Posterior vena cava (tissue), 2 donors: Measurements from ENCODE around the gene STUM. TPM values are rescaled to one million over a fixed set of nuclear protein-coding genes. Genes with fewer than 3 reads are reported as not detected.

ENCODE experiments used
- DNase-seq: peaks from one replicate; pipeline ENCODE4 v3.0.0-alpha.2; 2020; ENCODE audit warnings: low spot score
- intact Hi-C, 2 donors: fragments of 100-400 bp; cut with DNase I; formaldehyde crosslinking; loops; one replicate each; pipeline versions ENCODE4 v1.14.1 to v1.14.2; 2022 to 2023
- total RNA-seq, 2 donors: library from RNA; stranded (reverse); fragmentation: NEBNext Ultra II Directional; extraction: Animal tissue kit (Norgen Biotek cat#: 25700); gene quantifications; one replicate each; pipeline ENCODE4 v1.2.1, GENCODE V29; 2021
- donor health status: DM: yes; HTN: yes; CAD: no.
- donor health status: DM: yes; HTN: yes; CAD: no.

Gene STUM
- total RNA-seq, 2 donors from 2014 or later = 3.9 to 6.8 TPM

DNA sequence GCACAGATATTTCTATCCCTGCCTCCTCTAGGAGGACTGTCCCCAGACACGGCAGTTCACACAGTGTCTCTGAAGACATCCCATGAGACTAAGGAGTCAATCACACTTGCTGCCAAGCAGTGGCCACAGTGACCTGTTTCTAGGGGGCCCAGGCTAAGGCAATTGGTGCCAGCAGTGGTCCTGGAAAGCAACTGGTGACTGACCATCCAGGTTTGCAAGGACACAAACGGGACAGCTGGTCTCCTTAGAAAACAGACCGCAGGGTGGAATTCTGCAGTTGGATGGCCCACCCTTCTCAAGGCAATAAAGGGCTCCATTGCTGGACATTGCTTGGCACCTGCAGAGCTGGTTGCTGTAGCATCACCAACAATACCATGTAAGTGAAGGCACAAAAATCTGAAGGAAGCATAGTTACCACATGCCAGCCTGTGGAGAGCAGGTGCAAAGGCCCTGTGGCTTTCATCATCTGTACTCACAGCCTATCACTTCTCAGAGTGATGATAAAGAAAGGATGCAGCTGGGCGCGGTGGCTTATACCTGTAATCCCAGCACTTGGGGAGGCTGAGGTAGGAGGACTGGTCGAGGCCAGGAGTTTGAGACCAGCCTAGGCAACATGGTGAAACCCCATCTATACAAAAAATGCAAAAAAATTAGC lies 81.5 kb downstream of the STUM start:
- peak; percentile 43 for DNase-seq
- intact Hi-C loops = no loop called here

DNA sequence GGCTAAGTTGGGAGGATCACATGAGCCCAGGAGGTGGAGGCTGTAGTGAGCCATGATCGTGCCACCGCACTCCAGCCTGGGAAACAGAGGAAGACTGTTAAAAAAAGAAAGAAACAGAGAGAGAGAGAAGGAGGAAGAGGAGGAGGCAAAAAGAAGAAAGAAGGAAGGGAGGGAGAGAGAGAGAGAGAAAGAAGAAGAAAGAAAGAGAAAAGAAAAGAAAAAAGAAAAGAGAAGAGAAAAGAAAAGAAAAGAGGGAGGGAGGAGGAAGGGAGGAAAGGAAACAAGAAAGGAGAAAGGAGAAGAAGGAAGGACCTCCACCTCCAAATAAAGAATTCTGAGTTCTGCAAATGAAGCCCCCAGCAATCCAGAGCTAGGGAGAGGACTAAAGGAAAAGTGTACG lies 82.0 kb downstream of the STUM start:
- intact Hi-C loops = no loop called here
- no peak for DNase-seq

DNA sequence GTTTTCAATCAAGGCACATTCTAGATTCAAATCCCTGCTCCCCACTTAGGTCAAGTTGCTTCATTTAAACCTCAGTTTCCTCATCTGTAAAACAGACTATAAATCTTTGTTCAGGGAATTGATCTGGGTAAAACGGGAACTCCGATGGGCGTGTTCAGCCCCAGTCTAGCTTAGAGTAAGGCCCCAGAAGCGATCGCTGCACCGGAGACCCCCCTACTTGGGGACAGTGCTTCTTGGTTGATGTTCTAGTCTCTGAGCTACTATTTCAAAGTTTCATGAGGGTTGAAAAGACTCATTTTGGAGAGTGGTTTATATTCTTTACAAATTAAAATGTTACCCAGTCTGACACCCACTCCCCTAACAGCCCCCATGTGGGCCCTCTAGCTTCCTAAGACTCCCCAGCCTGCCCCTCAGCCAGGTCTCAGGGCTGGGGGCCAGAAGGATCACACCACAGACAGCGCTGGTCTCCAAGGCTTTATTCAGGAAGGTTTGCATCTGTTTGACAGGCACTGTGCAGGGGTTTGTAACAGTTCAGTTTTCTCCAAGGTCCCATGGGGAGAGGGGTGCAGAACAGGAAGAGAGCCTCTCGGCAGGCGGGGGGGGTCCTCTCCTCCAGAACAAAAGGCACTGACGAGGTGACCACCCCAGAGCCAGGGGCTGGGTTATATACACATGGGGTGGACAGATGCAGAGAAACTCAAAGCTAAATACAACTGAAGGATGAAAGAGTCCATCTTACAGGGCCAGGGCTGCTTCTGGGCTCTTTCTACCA lies 82.9 kb downstream of the STUM start:
- intact Hi-C loops = no loop called here
- peak; percentile 51 for DNase-seq

DNA sequence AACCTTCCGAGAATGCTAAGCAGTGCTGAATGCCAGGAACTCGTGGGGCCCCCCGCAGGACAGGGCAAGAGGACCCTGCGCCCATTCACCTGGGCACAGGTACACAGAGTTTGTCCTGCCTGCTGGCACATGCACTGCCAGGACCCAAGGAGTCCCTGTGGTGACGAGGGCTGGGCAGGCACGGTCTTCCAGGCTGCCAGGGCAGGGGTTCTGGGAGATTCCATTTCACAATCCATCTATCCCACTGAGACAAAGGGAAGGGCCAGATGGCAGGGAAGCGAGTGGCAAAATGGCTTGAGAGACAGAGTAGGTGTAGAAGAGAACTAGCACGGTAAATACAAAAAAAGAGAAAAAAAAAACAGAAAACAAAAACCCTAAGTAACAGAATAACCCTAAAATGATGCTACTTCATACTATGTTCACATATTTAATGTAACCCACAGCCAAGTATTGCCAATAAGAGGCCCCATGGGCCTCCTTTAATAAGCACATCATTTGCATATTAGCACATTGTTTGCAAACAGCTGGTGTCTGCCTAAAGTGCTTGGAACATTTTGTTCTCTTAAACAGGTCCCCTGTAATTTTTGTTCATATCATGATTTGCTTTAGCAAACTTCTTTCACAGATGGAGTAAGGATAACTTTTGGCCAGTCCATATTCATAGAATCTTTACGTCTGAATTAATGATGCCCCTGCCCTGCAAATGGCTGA lies 83.8 kb downstream of the STUM start:
- DNase-seq = peak; percentile 51
- intact Hi-C loops = no loop called here

DNA sequence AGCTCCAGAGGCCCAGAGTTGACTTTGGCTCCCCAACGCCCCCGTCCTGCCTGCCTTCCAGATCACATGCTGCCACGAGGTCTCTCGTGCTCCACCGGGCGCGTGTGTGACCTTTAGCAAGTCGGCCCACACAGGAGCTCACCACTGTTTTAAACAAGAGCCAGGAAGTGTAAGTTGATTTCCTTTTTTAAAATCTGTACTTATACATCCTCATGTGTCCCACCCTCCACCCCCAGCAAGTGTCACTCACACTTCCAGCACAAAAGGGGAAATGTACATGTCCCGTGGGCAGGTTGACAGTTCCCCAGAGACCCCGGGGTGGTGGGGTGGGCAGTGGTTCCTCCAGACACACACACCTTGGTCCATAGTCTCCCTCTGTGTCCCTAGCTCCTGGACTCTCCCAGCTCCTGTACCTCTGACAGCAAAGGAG lies 84.4 kb downstream of the STUM start:
- intact Hi-C loops = no loop called here
- peak; percentile 64 for DNase-seq

DNA sequence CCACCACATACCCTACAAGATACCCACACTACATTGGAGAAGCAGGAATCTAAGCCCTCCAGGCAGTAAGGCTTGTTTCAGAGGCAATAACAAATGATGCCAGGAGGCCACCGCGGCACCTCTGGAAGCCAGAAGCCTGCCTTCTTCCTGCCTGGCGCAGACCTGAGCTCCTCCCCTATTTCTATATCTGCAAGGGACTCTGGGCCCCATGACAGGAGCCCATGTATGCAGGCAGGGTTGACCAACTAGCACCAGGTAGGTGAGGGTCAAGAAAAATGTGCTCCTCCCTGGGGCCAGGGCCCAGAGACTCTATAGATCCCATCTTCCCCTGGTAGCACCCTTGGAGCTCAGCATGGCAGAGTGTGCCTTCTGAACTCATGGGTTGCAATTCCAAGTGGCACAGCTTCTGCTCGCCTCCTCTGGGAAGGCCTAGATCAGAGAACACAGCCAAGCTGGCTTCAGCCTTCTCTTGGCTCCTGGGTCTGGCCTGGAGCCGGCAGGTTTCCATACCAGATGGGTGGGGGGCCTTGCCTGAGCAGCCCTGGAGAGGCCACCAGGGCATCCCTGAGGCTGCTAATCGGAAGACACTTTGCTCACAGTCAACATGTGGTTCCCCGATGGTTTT lies 85.1 kb downstream of the STUM start:
- intact Hi-C loops = loop anchor here in 1 of 2 donors (2.0 kb wide), 1 partner anchor 195 kb away; no protein-coding TSS in a partner anchor
- DNase-seq = no peak

DNA sequence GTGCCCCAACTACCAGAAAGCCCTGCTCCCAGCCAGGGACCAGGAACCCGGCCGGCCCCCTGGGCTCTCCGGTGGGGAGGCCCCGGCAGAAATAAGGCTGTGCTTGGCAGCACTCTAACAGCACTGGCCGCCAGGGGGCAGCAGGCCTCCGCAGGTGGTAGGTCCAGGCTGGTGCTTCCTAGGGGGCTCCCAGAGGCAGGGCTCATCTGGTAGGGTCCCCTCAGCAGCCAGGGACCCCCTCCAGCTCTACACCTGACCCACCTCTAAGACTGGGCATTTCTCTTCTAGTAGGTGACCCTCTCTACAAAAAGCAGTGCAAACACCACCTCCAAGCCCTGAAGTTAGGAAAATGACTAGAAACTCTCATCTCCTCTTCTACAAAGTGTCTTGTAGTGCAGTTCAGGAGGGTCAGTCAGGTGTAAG lies 85.6 kb downstream of the STUM start:
- DNase-seq = peak; percentile 94
- intact Hi-C loops = loop anchor here in 1 of 2 donors (2.0 kb wide), 1 partner anchor 195 kb away; no protein-coding TSS in a partner anchor

DNA sequence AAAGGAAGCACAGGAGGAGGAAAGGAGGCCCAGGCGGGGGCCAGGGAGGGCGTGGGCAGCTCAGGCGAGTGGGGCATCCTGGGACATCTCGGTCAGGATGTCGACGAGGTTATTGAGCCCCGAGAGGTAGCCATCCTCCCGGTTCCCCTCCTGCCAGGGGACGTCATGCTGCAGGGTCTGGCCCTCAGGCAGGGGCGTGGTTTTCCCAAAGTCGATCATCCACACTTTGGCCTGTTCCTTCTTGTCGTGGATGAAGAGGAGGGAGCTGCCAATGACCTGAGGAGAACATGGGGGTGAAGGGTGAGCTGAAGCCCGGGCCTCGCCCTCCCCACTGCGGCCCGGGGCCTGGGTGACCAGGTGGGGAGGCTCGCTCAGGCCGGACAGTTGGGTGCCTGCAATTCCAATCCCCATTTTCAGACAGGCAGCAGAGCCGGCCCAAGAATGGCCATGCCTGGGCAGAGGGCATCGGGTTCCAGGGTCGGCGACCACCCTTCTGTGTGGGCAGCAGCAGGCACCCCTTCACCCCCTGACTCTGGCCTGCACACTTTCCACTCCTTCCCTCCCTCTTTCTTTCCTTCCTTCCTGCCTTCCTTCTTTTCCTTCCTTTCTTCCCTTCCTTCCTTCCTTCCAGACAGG lies 86.2 kb downstream of the STUM start:
- DNase-seq = peak; percentile 74
- intact Hi-C loops = loop anchor here (2.0 to 5.0 kb wide), 2 partner anchors 193 to 194 kb away; no protein-coding TSS in a partner anchor

DNA sequence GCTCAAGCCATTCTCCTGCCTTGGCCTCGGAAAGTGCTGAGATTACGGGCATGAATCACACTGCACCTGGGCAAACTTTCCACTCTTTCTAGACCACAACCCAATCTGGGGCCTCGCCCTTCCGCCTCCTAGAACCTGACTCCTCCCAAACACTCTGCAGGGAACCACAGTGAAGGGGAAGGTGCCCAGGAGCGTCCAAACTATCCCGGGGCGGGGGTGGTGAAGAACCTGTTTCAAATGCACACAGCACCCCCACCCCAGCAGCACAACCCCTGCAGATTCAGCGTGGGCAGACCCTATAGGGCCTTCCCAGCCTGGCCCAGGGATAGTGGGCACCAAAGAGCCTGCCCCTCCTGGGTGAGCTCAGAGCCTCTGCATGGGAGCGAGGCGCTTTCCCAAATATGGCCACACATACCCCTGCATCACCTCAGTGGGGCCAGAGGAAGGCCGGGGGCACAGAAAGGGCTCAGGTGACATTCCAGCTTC lies 86.9 kb downstream of the STUM start:
- intact Hi-C loops = loop anchor here (2.0 to 5.0 kb wide), 2 partner anchors 192 to 193 kb away; no protein-coding TSS in a partner anchor
- peak; percentile 63 for DNase-seq

DNA sequence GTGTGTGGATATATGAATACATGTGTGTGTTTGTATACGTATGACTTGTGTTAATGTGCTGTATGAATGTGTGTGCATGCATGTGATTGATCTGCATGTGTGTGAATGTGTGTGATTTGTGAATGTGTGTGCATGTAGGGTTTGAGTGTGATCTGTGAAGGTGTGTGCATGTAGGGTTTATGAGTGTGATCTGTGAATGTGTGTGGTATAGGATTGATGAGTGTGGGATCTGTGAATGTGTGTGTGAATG lies 88.2 kb downstream of the STUM start:
- intact Hi-C loops = loop anchor here in 1 of 2 donors (5.0 kb wide), 1 partner anchor 191 kb away; no protein-coding TSS in a partner anchor

DNA sequence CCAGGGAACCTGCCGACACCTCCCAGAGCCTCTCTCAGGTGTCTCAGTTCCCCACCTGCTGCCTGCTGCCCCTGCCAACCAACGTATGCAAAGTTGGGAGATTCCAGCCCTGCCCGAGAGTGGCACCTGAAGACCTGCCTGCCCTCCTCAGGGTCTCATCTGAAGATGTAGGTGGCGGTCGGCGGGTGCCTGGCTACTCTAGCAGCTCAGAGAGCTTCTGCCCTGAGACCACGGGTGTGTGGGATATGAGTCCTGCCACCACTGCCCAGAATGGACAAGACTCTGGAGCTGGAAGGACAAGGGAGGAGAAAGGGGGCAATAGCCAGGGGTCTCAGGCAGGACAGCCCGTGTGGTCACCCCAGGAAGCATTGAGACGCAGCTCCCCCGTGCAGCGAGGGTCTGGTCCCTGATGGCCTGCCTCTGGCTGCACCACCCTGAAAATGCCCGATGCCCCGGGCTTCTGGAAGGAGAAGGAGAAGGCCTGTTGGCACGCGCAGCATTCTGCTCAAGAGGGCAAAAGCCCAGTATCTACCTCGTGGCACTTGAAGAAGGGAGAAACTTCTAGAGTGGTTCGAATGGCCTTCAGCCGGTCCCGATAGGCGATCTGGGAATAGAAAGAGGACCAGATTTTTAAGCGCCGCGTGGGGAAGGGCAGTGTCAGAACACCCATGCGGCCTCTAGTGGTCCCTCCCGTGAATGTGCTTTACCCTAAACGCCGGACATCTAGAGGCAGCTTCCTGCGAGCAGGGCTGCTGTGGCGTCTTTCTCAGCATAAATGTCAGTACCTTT lies 88.8 kb downstream of the STUM start:
- intact Hi-C loops = loop anchor here in 1 of 2 donors (5.0 kb wide), 1 partner anchor 190 kb away; no protein-coding TSS in a partner anchor
- DNase-seq = peak; percentile 87

More for the DNA sequence above, 88.2 kb downstream of the STUM start:
- DNase-seq = no peak

DNA sequence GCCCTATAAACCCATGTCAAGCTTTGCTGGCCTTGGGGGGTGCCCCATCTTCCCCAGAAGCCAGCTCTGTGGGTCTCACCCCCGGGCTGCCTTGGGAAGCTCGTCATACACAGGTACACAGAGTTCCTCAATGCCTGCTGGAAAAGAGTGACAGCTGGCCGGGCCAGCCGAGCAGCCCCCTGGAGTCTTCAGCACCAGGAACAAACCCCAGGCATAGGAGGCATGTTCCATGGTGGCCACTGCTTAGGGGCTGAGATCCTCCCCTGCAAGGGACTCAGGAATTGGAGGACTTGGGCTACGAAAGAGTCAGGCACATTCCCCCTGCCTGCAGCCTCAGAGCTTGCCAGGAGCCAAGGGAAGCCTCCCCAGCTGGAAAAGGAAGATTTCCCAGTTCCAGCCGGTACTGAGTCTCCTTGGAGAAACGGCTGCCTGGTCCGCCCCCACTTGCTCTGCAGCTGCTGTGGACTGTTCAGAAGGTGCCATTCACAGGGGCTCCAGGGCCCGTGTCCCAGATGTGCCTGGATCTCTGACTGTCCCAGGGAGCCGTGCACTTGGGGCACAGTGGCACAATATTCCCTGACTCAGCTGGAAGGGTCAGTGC lies 89.5 kb downstream of the STUM start:
- peak; percentile 70 for DNase-seq
- intact Hi-C loops = loop anchor here in 1 of 2 donors (5.0 kb wide), 1 partner anchor 189 kb away; no protein-coding TSS in a partner anchor

DNA sequence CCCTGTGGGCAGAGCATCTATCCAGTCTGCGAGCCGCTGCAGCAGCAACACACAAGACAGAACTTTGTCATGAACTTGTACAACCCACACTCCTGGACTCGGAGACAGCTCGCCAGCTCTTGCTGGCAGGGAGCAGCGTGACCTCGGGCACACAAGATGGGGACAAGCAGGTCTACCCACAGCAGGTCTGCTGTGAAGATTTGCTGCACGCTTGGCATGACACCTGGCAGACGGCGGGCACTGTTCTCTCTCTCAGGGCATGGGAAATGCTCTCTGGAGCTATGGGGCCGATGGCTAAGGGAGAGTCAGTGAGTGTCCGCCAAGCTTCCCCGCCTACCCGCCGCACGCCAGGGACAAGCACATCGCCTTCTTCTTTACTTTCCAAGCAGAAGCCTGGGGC lies 90.0 kb downstream of the STUM start:
- intact Hi-C loops = loop anchor here in 1 of 2 donors (5.0 kb wide), 1 partner anchor 189 kb away; no protein-coding TSS in a partner anchor
- DNase-seq = peak; percentile 82

DNA sequence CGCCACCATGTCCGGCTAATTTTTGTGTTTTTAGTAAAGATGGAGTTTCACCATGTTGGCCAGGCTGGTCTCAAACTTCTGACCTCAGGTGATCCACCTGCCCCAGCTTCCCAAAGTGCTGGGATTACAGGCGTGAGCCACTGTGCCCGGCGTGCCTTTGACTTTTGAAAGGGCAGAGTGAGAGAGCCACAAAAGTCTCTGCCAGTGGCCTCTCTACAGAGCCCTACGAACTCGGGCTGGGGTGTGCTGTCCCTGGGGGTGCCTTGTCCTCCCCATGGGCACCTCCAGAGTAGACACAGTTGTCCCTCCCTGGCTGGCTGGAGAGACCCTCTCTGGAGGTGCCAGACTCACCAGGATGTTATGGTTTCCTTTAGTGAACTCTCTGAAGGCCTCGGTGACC lies 90.6 kb downstream of the STUM start:
- intact Hi-C loops = loop anchor here in 1 of 2 donors (5.0 kb wide), 1 partner anchor 188 kb away; no protein-coding TSS in a partner anchor
- DNase-seq = peak; percentile 47

DNA sequence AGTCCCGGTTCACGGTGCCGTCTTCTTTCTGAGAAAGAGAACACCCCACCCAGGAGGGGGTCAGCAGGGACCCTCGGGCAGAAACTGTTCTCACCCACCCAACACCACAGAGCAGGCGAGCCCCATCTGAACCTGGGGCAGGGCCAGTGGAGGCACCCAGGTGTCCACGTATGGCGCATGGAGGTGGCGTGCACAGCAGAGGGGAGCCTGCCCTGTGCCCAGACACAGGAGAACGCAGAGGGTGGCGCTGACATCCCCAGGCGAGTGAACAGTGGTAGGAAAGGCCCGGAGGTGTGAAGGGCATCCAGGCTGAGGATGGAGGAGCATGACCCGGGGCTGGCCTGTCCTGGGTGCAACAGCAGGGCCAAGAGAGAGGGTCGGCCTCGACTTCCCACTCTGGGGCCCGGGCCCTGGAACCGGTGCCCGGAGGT lies 91.1 kb downstream of the STUM start:
- intact Hi-C loops = loop anchor here in 1 of 2 donors (5.0 kb wide), 1 partner anchor 188 kb away; no protein-coding TSS in a partner anchor
- DNase-seq = peak; percentile 77

DNA sequence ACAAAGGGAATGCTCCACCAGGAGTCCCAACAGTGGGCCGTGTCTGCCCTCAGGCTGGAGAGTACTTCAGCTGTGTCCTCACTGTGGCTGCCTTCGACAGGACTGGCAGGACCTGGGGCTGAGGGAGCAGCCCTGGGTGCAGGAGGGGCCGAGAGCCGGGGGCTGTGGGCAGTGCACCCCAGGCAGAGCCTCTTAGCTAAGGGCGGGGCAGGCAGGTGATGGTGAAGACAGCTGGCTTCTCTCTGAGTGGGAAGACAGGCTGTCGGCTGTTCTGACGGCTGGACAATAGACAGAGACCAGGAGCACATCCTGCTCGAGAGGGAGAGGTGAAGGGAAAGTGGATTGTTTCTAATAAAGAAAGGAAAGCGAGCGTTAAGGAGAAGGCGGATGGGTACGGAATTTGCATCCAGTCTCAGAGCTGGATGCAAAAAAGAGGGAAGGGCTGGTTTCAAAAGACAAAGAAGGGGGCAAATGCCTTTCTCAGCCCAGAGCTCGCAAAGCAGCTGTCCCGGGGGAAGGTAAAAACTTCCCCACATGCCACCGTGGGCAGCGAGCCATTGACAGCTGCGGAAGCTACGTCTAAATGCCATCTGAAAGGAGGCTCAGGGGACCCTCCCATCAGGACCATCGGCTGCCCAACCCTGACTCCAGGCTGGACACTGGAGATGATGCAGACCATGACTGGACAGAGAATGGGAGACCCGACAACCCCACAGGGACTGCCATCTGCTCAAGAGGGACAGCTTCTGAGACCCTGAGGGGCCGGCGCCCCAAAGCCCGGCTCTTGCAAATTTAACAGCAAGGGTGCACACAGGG lies 92.0 kb downstream of the STUM start:
- peak; percentile 56 for DNase-seq
- intact Hi-C loops = no loop called here
